B cell (primary cell): ENCODE data around the gene PLEKHM2. TPM values are rescaled to one million over a fixed set of nuclear protein-coding genes. Genes with fewer than 3 reads are reported as not detected.

Source experiments
- ATAC-seq: fragments of 200-7000 bp; cut with Tn5 transposase; one replicate; pipeline ENCODE4 v1.10.0; 2021; ENCODE audit warnings: low read depth, mild to moderate bottlenecking, moderate number of reproducible peaks, moderate library complexity
- CTCF ChIA-PET: fragments of 350-600 bp; sonication (Branson Sonifier 250); formaldehyde crosslinking; loops from one replicate; lab custom pipeline; 2021; ENCODE audit warnings: antibody characterized with exemption, inconsistent platforms; lab: Charles Lee
- POLR2A ChIA-PET: fragments of 350-600 bp; sonication (Branson Sonifier 250); formaldehyde crosslinking; loops from one replicate; lab custom pipeline; 2021; ENCODE audit warnings: antibody characterized with exemption; lab: Charles Lee
- DNase-seq: peaks from one replicate; pipeline ENCODE4 v3.0.0; 2013
- H2AFZ ChIP-seq: 2 replicates; pipeline ENCODE4 v1.6.1; 2012; ENCODE audit warnings: mild to moderate bottlenecking, low read depth, low read length; ENCODE audit not compliant: insufficient read depth, poor library complexity, severe bottlenecking
- H3K27ac ChIP-seq, 2 donors: 1 replicate in 1 of 2; 2 replicates in 1 of 2; pipeline ENCODE4 v1.5.1; 2012 to 2013; ENCODE audit warnings: low read length in 2 of 2, mild to moderate bottlenecking in 2 of 2, moderate library complexity in 1 of 2
- H3K27me3 ChIP-seq, 4 experiments: fragments of 200-600 bp in 1 of 4; sonication (generic) in 1 of 4; replicated peaks in 1 of 4; 1 replicate in 2 of 4; 2 replicates in 2 of 4; pipeline versions ENCODE4 v1.6.1 to v1.7.0; 2013 to 2016; ENCODE audit warnings: low read length in 3 of 4, mild to moderate bottlenecking in 2 of 4, mixed read lengths in 1 of 4, moderate library complexity in 1 of 4; ENCODE audit not compliant: insufficient read depth in 4 of 4, control insufficient read depth in 3 of 4; ENCODE audit errors: control extremely low read depth in 1 of 4
- H3K36me3 ChIP-seq, 2 experiments: replicated peaks in 1 of 2; 1 replicate in 1 of 2; 2 replicates in 1 of 2; pipeline versions ENCODE4 v1.6.1 to v1.7.1; 2013; ENCODE audit warnings: low read length in 1 of 2; ENCODE audit not compliant: insufficient read depth in 2 of 2, control insufficient read depth in 1 of 2; ENCODE audit errors: control extremely low read depth in 1 of 2, extremely low read depth in 1 of 2
- H3K4me1 ChIP-seq, 2 donors: fragments of 200-600 bp in 1 of 2; sonication (generic) in 1 of 2; 1 replicate in 1 of 2; 2 replicates in 1 of 2; pipeline versions ENCODE4 v1.5.1 to v1.6.1; 2013 to 2017; ENCODE audit warnings: low read length in 2 of 2; ENCODE audit not compliant: control insufficient read depth in 2 of 2, insufficient read depth in 2 of 2
- H3K4me2 ChIP-seq: replicated peaks from 2 replicates; pipeline ENCODE3; 2012; ENCODE audit warnings: mild to moderate bottlenecking, low read depth, low read length; ENCODE audit not compliant: poor library complexity, severe bottlenecking
- H3K4me3 ChIP-seq, 5 experiments: fragments of 200-600 bp in 1 of 5; sonication (generic) in 1 of 5; 1 replicate in 3 of 5; 2 replicates in 2 of 5; pipeline versions ENCODE4 v1.5.1 to v1.7.0; 2011 to 2016; ENCODE audit warnings: low read length in 4 of 5, mild to moderate bottlenecking in 4 of 5, low read depth in 2 of 5, control low read depth in 1 of 5, moderate library complexity in 1 of 5; ENCODE audit not compliant: insufficient read depth in 1 of 5; ENCODE audit errors: control extremely low read depth in 1 of 5, extremely low read depth in 1 of 5
- H3K79me2 ChIP-seq: fragments of 200-600 bp; sonication (generic); one replicate; pipeline ENCODE4 v1.6.0; 2016; ENCODE audit warnings: low read length; ENCODE audit not compliant: control insufficient read depth, insufficient read depth
- H3K9ac ChIP-seq: fragments of 200-600 bp; sonication (generic); 2 replicates; pipeline ENCODE4 v1.6.1; 2017; ENCODE audit warnings: mild to moderate bottlenecking, low read length, moderate library complexity
- H3K9me3 ChIP-seq, 3 donors: one replicate each; pipeline versions ENCODE4 v1.6.1 to v1.7.1; 2013; ENCODE audit warnings: low read length in 2 of 3; ENCODE audit not compliant: control insufficient read depth in 2 of 3, insufficient read depth in 1 of 3; ENCODE audit errors: control extremely low read depth in 1 of 3
- H4K20me1 ChIP-seq: 2 replicates; pipeline ENCODE4 v1.6.0; 2012; ENCODE audit warnings: mild to moderate bottlenecking, low read length; ENCODE audit not compliant: insufficient read depth, control insufficient read depth, poor library complexity, severe bottlenecking
- H3K27ac Mint-ChIP-seq: one replicate; pipeline ENCODE4 v1.8.0; 2021; ENCODE audit warnings: mixed read lengths
- H3K27me3 Mint-ChIP-seq: one replicate; pipeline ENCODE4 v1.8.0; 2021; ENCODE audit warnings: mixed read lengths
- H3K4me1 Mint-ChIP-seq: one replicate; pipeline ENCODE4 v1.8.0; 2021; ENCODE audit warnings: mixed read lengths
- H3K4me3 Mint-ChIP-seq: one replicate; pipeline ENCODE4 v1.8.0; 2021; ENCODE audit warnings: mixed read lengths
- H3K9me3 Mint-ChIP-seq: one replicate; pipeline ENCODE4 v1.8.0; 2022; ENCODE audit warnings: mixed read lengths; ENCODE audit not compliant: insufficient read depth
- CTCF ChIP-seq: fragments of 200-600 bp; IDR thresholded peaks from one replicate; pipeline ENCODE4 v1.8.0; 2022; ENCODE audit warnings: antibody characterized with exemption, mild to moderate bottlenecking
- EZH2 ChIP-seq: IDR thresholded peaks from 2 replicates; pipeline ENCODE4 v1.6.1; 2012; ENCODE audit warnings: borderline replicate concordance, low read depth, mild to moderate bottlenecking, moderate library complexity, low read length; ENCODE audit not compliant: insufficient read depth, poor library complexity, severe bottlenecking
- WGBS: methylation state at CpG from one replicate; pipeline ENCODE4 v1.1.5; 2013; ENCODE audit warnings: missing lambda C conversion rate; ENCODE audit not compliant: insufficient coverage; 5-methylcytosine and 5-hydroxymethylcytosine counted together
- intact Hi-C: fragments of 100-400 bp; cut with micrococcal nuclease; formaldehyde crosslinking; loops from one replicate; pipeline ENCODE4 v1.10.0; 2022
- polyA plus RNA-seq: library from polyadenylated mRNA; depleted of rRNA; stranded (reverse); fragments of >200 nt; gene quantifications from 2 replicates; pipeline ENCODE4 v1.2.3, GENCODE V29; 2012
- total RNA-seq, 2 donors: library from RNA; stranded (reverse); fragments of 120-200 nt in 1 of 2; gene quantifications; 1 replicate in 1 of 2; 2 replicates in 1 of 2; pipeline versions ENCODE4 v1.2.3 to v1.2.4, GENCODE V29; 2013 to 2022

Gene PLEKHM2
- total and polyA plus RNA-seq, 2 donors (not counting 1 experiment from before 2014, with no cell fraction given): 99.7 to 120 TPM

GRCh38 chr1:15748690-15749398 is 64.7 kb downstream of the PLEKHM2 start:
- DNase-seq (no peak), ATAC-seq (no peak)
- Histone ChIP-seq H3K9me3 (no peaks in the 10 kb centered on the region), H3K36me3 (no peaks in the 10 kb centered on the region), H3K4me1 (no peaks in the 10 kb centered on the region), H2AFZ (no peak overlapping the region), H3K4me3 (no peak overlapping the region), H3K79me2 (no peaks in the 10 kb centered on the region), H3K27me3 (peaks cover 0 to 3% (median 0%) of the 10 kb centered on the region in 4 experiments), H3K27ac (no peak overlapping the region), H3K4me2 (no peak overlapping the region), H3K9ac (no peak overlapping the region), H4K20me1 (no peaks in the 10 kb centered on the region)
- 92% methylated on average over 10 of the region's 10 CpGs for WGBS
- no peak for TF ChIP-seq CTCF
- TF ChIP-seq EZH2: no peak
- ChIA-PET POLR2A (no interaction called here), CTCF (no interaction called here)
- Mint-ChIP-seq H3K27me3 (peaks cover 6% of the 10 kb centered on the region), H3K27ac (no peak overlapping the region), H3K4me1 (no peaks in the 10 kb centered on the region), H3K9me3 (no peaks in the 10 kb centered on the region), H3K4me3 (no peak overlapping the region)
- intact Hi-C loops: no loop called here
